GM18499 (cell line): ENCODE measurements around the gene NLRP6.
"Not testable (repeated sequence)": the region's sequence is repeated elsewhere in the genome, so short reads cannot be mapped to it uniquely, and the experiment has no call there.

Experiments
- ATAC-seq: cut with Tn5 transposase; IDR thresholded peaks from one replicate; pipeline ENCODE4 v1.9.1; 2021; ENCODE audit warnings: moderate number of reproducible peaks; ENCODE audit not compliant: insufficient read depth, unreplicated experiment

NLRP6 gene

GRCh38 chr11:278001-278951 is at the start of gene NLRP6:
Gene NLRP6, plus strand, starts transcription at chr11:278407. Its CDS starts 163 bp downstream, at chr11:278570.
- no peak for ATAC-seq

- no peak for ATAC-seq
Observed at GRCh38 chr11:230431-230830, 47.8 kb upstream of the NLRP6 start.

GRCh38 chr11:232783-233565 is 45.2 kb upstream of the NLRP6 start:
- no peak for ATAC-seq

- no peak for ATAC-seq
Observed at GRCh38 chr11:235180-235579, 43.0 kb upstream of the NLRP6 start.

- ATAC-seq, result no peak
Observed at GRCh38 chr11:235609-235996, 42.6 kb upstream of the NLRP6 start.

GRCh38 chr11:235997-236773 is 42.0 kb upstream of the NLRP6 start, which contains the start of gene SIRT3:
Gene SIRT3, minus strand, starts transcription at chr11:236342. Its CDS starts 14 bp downstream, at chr11:236328.
- ATAC-seq, result no peak

GRCh38 chr11:236774-237767 is 41.1 kb upstream of the NLRP6 start, which contains the start of gene PSMD13:
Gene PSMD13, plus strand, starts transcription at chr11:236976. Its CDS starts 74 bp downstream, at chr11:237050.
- peak; percentile 57 for ATAC-seq

- not testable (repeated sequence) for ATAC-seq
Observed at GRCh38 chr11:238346-238745, 39.9 kb upstream of the NLRP6 start.

- ATAC-seq, result no peak
Observed at GRCh38 chr11:240315-240714, 37.9 kb upstream of the NLRP6 start.

- ATAC-seq, result no peak
Observed at GRCh38 chr11:241634-242033, 36.6 kb upstream of the NLRP6 start.

GRCh38 chr11:244376-244775 is 33.8 kb upstream of the NLRP6 start:
- ATAC-seq, result no peak

GRCh38 chr11:249062-249461 is 29.1 kb upstream of the NLRP6 start:
- ATAC-seq, result no peak

- no peak for ATAC-seq
Observed at GRCh38 chr11:250274-250673, 27.9 kb upstream of the NLRP6 start.

GRCh38 chr11:250740-251299 is 27.4 kb upstream of the NLRP6 start:
- no peak for ATAC-seq

GRCh38 chr11:251550-251949 is 26.7 kb upstream of the NLRP6 start:
- ATAC-seq, result no peak

- ATAC-seq, result no peak
Observed at GRCh38 chr11:252666-253065, 25.5 kb upstream of the NLRP6 start.

- no peak for ATAC-seq
Observed at GRCh38 chr11:253160-253885, 24.9 kb upstream of the NLRP6 start.

- no peak for ATAC-seq
Observed at GRCh38 chr11:253886-254270, 24.3 kb upstream of the NLRP6 start.
